Thoracic aorta (tissue), 2 donors: ENCODE data around the gene KERA. TPM values are rescaled to one million over a fixed set of nuclear protein-coding genes. Genes with fewer than 3 reads are reported as not detected.

ENCODE experiments used
- ATAC-seq: fragments of 150-250 bp; one replicate; pipeline ENCODE4 v1.8.0; 2017; ENCODE audit warnings: low read depth; ENCODE audit not compliant: insufficient number of reproducible peaks, low FRiP score
- DNase-seq: peaks from one replicate; pipeline ENCODE4 v3.0.0-alpha.2; 2020; ENCODE audit warnings: low spot score
- H3K27ac ChIP-seq, 2 donors: fragments of 200-600 bp; sonication (generic); 1 replicate in 1 of 2; 2 replicates in 1 of 2; pipeline ENCODE4 v1.5.1; 2016; ENCODE audit warnings: mild to moderate bottlenecking in 2 of 2, moderate library complexity in 2 of 2
- H3K27me3 ChIP-seq: fragments of 200-600 bp; sonication (generic); replicated peaks from 2 replicates; pipeline ENCODE4 v1.6.0; 2016; ENCODE audit warnings: mild to moderate bottlenecking; ENCODE audit not compliant: insufficient read depth
- H3K36me3 ChIP-seq: fragments of 200-600 bp; sonication (generic); one replicate; pipeline ENCODE4 v1.5.1; 2016
- H3K4me1 ChIP-seq, 2 donors: fragments of 200-600 bp; sonication (generic); 1 replicate in 1 of 2; 2 replicates in 1 of 2; pipeline versions ENCODE4 v1.5.1 to v1.6.0; 2016; ENCODE audit warnings: low read depth in 2 of 2, mild to moderate bottlenecking in 1 of 2; ENCODE audit not compliant: control insufficient read depth in 1 of 2
- H3K4me3 ChIP-seq: fragments of 200-600 bp; sonication (generic); 2 replicates; pipeline ENCODE4 v1.5.1; 2016; ENCODE audit warnings: mild to moderate bottlenecking
- H3K9me3 ChIP-seq: fragments of 200-600 bp; sonication (generic); 2 replicates; pipeline ENCODE4 v1.5.1; 2016
- total RNA-seq, 2 donors: library from RNA; depleted of rRNA; stranded (reverse); fragments of >200 nt; gene quantifications; one replicate each; pipeline versions ENCODE4 v1.1.0 to v1.2.3, GENCODE V29; 2016
- TF ChIP-seq, protein P1 (sequence below): fragments of 200-600 bp; sonication (generic); IDR thresholded peaks from one replicate; pipeline ENCODE4 v1.5.1; 2019; ENCODE audit warnings: antibody characterized with exemption

The KERA gene
- total RNA-seq, 2 donors from 2014 or later, result not detected

DNA sequence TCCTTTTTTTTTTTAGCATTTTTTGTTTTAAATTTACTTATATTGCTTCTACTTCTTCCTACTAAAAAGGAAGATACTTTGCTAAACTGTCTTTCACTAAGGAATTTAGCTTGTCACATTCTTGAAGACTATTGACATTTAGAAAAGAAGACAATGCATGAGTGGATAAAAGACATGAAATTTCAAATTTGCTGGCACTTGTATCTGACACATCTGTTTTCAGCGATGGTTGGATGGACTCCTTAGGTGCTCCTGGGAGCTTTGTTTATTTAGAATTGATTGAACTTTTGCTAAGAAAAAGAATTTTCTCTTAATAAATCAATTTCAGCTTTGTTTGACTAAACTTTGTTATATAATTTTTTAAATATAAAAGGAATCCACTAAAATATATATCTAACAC is 3.3 kb upstream of the KERA start:
- Histone ChIP-seq H3K36me3 (no peaks in the 10 kb centered on the region), H3K9me3 (no peaks in the 10 kb centered on the region), H3K4me3 (no peak overlapping the region), H3K27me3 (no peaks in the 10 kb centered on the region), H3K4me1 (no peaks in the 10 kb centered on the region), H3K27ac (no peak overlapping the region)
- ATAC-seq (no peak), DNase-seq (no peak)
- TF ChIP-seq, protein P1, sequence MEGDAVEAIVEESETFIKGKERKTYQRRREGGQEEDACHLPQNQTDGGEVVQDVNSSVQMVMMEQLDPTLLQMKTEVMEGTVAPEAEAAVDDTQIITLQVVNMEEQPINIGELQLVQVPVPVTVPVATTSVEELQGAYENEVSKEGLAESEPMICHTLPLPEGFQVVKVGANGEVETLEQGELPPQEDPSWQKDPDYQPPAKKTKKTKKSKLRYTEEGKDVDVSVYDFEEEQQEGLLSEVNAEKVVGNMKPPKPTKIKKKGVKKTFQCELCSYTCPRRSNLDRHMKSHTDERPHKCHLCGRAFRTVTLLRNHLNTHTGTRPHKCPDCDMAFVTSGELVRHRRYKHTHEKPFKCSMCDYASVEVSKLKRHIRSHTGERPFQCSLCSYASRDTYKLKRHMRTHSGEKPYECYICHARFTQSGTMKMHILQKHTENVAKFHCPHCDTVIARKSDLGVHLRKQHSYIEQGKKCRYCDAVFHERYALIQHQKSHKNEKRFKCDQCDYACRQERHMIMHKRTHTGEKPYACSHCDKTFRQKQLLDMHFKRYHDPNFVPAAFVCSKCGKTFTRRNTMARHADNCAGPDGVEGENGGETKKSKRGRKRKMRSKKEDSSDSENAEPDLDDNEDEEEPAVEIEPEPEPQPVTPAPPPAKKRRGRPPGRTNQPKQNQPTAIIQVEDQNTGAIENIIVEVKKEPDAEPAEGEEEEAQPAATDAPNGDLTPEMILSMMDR, result no peak

DNA sequence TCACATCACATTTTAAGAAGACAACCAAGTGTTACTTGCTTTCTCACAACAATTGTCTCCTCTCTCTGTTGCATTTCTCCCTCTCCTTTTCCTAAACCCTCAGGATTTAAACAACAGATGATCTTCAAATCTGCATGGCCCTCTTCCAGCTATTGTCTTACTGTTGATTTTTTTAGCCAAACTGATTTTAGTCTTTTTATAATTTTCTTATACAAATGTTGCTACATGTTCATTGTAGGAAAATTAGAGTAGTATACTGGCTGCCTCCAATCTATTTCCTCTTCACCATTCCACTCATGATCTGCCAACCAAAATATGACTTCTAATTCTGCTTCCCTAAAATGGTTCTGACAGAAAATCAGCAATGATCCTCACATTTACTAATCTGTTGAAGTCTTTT is 1.4 kb upstream of the KERA start:
- TF ChIP-seq, protein P1, result no peak
- Histone ChIP-seq H3K4me1 (peaks cover 0 to 5% of the 10 kb centered on the region in 2 donors), H3K27ac (no peak overlapping the region), H3K27me3 (no peaks in the 10 kb centered on the region), H3K9me3 (no peaks in the 10 kb centered on the region), H3K36me3 (no peaks in the 10 kb centered on the region), H3K4me3 (no peak overlapping the region)
- no peak for DNase-seq
- ATAC-seq, result no peak

DNA sequence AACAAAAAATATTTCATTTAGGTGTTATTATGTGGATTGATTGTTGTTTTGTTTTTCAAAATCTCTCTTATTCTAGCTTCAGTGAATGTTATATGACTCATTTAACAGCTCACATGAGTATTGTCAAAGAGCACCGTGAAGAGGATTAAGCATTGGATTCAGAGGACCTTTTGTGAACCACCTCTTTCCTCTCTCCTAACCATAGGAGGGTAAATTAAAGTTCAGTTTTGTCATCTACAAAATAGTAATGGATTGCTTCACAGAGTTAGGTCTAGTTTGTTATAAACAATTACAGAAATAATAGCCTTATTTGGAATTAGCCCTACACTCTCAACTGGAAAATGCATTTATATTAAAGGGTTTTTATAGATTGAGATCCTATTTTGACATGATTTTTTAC is 962 bp upstream of the KERA start:
- H3K4me1 ChIP-seq, result peaks cover 0 to 8% of the 10 kb centered on the region in 2 donors
- no peaks in the 10 kb centered on the region for H3K27me3 ChIP-seq
- H3K4me3 ChIP-seq, result no peak overlapping the region
- DNase-seq, result no peak
- TF ChIP-seq, protein P1, result no peak
- H3K27ac ChIP-seq, result no peak overlapping the region
- no peaks in the 10 kb centered on the region for H3K9me3 ChIP-seq
- no peak for ATAC-seq
- no peaks in the 10 kb centered on the region for H3K36me3 ChIP-seq

DNA sequence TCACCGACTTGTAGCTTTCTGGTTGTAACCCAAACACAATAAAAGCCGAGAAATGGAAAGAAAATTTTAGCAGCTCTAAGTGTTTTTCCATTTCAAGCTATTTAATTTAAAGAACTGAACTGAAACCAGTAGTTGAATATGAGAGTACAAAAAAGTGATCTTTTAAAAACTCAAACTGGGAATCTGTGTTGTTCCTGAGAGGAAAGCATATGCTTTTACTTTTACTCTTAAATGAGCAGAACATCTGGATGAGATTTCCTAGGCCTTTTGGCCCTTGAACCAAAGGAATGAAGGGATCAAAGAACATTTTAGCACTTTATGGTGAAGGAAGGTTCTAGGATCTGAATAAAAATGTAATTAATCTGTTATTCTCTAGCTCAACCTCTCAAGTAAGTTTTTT is 1.3 kb downstream of the KERA start:
- Histone ChIP-seq H3K27ac (no peak overlapping the region), H3K36me3 (no peaks in the 10 kb centered on the region), H3K4me1 (peaks cover 0 to 8% of the 10 kb centered on the region in 2 donors), H3K27me3 (no peaks in the 10 kb centered on the region), H3K4me3 (no peak overlapping the region), H3K9me3 (no peaks in the 10 kb centered on the region)
- TF ChIP-seq, protein P1, result no peak
- no peak for ATAC-seq
- DNase-seq, result no peak

DNA sequence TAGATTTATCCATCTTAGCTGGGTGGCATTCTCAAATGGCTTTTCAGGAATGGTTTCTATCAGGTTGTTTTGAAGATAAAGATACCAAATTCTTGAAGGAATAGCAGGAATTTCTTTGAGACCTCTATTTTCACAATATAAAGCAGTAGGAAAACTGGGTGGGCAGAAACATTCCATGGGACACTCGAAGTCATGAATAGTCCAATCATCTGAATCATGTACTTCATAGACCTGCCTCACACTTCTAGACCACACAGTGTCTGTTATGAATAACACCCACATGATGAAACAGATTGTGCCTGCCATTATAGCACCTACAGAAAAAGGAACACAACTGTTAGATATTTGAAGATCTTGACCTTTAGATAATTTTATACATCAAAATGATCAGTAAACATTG is 1.8 kb downstream of the KERA start:
- Histone ChIP-seq H3K4me1 (peaks cover 0 to 8% of the 10 kb centered on the region in 2 donors), H3K4me3 (no peak overlapping the region), H3K9me3 (no peaks in the 10 kb centered on the region), H3K36me3 (no peaks in the 10 kb centered on the region), H3K27me3 (no peaks in the 10 kb centered on the region), H3K27ac (no peak overlapping the region)
- ATAC-seq, result no peak
- TF ChIP-seq, protein P1, result no peak
- no peak for DNase-seq
